ENCODE data around the gene C20orf202.
"Not testable (repeated sequence)": the region's sequence is repeated elsewhere in the genome, so short reads cannot be mapped to it uniquely, and the experiment has no call there.

C20orf202 gene

GRCh38 chr20:1250282-1250681, 47.0 kb downstream of the C20orf202 start:
- DNase-seq, result not testable (repeated sequence)

- no peak for DNase-seq
These were observed 49.2 kb downstream of the C20orf202 start for GRCh38 chr20:1252416-1252815.

DNA sequence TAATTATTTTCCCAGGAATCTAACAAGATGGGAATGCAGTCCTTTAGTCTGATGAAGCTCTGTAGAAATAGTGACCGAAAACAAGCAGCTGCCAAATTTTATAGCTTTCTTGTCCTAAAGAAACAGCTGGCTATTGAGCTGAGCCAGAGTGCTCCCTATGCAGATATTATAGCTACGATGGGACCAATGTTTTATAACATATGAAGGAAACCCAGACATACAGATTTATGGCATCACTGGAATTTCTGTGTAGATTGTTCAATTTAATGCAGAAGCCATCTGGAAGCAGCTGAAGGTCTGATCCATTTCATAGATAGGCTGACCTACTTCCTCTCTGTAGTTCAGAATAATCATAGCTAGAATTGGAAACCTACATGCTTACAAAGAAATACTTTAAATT, 51.0 kb downstream of the C20orf202 start:
- DNase-seq, result no peak

DNA sequence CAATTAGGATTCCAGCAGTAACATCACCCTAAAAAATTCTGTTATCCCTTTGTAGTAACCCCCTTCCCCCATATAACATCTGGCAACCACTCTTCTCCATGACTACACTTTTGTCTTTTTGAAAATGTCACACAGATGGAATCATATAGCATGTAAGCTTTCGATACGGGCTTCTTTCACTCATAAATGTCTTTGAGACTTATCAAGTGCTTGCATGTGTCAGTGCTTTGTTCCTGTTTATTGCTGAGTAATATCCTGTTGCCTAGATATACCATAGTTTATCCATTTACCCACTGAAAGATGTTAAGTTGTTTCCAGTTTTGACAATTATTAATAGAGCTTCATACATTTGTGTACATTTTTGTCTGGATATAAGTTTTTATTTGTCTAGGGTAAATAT, 52.4 kb downstream of the C20orf202 start:
- no peak for DNase-seq

Measured in CD4-positive, alpha-beta T cell treated with Interleukin-4 for 4 hours (primary cell).